Brain microvascular endothelial cell (primary cell): Measurements from ENCODE around the gene NCCRP1.

Source experiments
- DNase-seq: peaks from one replicate; pipeline ENCODE4 v3.0.0-alpha.2; 2020
- H3K27ac ChIP-seq: fragments of 250-450 bp; sonication (Bioruptor Pico); 2 replicates; pipeline ENCODE4 v1.5.1; 2020; ENCODE audit warnings: mild to moderate bottlenecking, moderate library complexity
- H3K27me3 ChIP-seq: fragments of 250-450 bp; sonication (Bioruptor Pico); replicated peaks from 2 replicates; pipeline ENCODE4 v1.5.1; 2020; ENCODE audit warnings: mild to moderate bottlenecking
- H3K36me3 ChIP-seq: fragments of 250-450 bp; sonication (Bioruptor Pico); replicated peaks from 2 replicates; pipeline ENCODE4 v1.5.1; 2020; ENCODE audit warnings: mild to moderate bottlenecking
- H3K4me3 ChIP-seq: 2 replicates; pipeline ENCODE4 v1.5.1; 2011; ENCODE audit warnings: low read depth, mild to moderate bottlenecking, control low read depth, low read length, moderate library complexity
- CTCF ChIP-seq: IDR thresholded peaks from 2 replicates; pipeline ENCODE4 v1.5.1; 2011; ENCODE audit warnings: low read depth, mild to moderate bottlenecking, moderate library complexity, low read length, control low read depth, inconsistent platforms; ENCODE audit errors: missing control alignments
- in situ Hi-C: cut with HindIII; loops from 2 replicates; pipeline ENCODE4 v1.10.0; 2017; ENCODE audit warnings: low sequenced_read_pairs, low pct_ligation_motif_present

Gene NCCRP1

DNA sequence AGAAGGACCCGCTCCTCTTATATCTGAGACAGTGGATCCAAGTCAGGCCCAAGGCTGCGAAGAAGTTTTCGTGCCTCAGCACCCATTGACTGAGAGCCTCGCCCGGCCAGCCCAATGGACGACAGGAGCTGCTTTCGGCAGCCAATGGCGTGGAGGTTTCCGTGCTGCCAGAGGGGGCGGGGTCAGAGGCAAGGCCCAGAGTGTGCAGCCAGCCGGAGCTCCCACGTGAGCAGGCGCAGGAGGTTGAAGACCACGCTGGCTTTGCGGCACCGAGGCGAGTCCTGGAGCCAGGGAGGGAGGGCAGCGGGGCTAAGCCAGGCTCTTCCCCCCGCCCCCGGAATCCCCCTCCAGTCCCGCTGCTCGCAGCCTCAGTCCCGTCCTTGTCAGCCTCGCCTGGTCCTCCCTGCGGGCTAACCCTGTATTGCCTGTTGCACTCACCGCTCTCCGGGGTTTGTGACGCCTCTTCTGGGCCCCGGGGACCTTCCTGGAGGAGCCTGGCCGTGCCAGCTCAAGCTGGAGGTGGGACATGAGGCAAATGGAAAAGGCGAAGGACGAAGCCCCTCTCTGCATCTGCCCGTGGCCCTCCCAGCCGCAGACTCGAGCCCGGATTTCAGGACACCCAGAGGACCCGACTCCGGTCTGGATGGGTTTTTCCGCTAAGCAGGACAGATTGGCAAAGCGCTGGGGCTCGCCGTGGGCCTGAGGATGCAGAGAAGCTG is 50.3 kb downstream of the NCCRP1 start:
- Histone ChIP-seq H3K27me3 (peaks cover 35% of the 10 kb centered on the region), H3K4me3 (no peak overlapping the region), H3K36me3 (no peaks in the 10 kb centered on the region), H3K27ac (no peak overlapping the region)
- in situ Hi-C loops: no loop called here
- DNase-seq: no peak
- TF ChIP-seq CTCF: no peak

DNA sequence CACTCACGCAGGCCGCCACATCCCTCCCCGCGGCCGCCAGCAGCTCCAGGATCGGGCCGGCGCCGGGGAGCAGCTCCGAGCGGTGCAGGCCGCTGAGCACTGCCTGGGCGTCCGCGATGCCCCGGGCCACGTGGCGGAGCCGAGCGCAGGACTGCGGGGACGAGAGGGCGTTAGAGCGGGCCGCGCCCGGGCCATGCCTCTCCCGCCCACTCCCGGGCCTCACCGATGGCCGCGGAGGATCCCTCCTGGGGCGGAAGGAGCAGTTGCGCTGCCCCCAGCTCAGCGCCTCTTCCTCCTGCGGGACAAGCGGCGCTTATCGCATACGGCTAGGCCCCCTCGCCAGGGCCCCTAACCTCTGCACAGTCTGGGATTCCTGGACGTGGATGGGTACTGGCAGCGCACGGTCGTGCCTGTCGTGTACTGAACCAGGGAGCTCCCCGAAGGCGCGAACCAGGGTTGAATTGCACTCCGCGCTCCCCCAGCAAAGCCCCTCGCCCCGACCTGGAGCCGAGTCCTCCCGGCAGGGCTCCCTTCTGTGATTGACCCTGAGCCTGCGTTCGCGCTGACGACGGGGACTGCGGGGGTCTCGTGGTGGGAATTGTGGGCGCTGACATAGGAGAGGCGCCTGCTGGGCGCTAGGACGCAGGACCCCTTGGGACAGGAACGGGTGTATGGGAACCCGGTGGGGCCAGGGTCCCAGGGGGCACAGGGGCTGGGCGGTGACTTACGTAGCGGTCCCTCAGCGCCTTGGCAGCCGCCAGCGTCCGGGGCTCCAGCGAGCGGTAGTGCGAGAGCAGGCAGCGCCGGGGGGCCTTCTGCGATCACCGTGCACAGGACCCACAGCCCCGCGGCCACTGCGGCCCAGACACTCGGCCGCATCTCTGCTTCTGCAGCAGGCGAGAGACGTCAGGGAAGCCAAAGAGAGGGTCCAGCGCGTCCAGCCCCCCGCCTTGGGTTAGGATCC is 51.2 kb downstream of the NCCRP1 start:
- in situ Hi-C loops: no loop called here
- peaks cover 38% of the 10 kb centered on the region for H3K27me3 ChIP-seq
- no peak for TF ChIP-seq CTCF
- DNase-seq: no peak
- no peak overlapping the region for H3K27ac ChIP-seq
- H3K4me3 ChIP-seq: no peak overlapping the region
- H3K36me3 ChIP-seq: no peaks in the 10 kb centered on the region

GRCh38 chr19:39248806-39249205 is 52.0 kb downstream of the NCCRP1 start, which contains the start of gene IFNL4:
IFNL4 (minus strand) TSS chr19:39248856.
- in situ Hi-C loops: no loop called here
- H3K4me3 ChIP-seq: no peak within 1 kb of the TSS
- TF ChIP-seq CTCF: no peak
- no peak for DNase-seq
- H3K36me3 ChIP-seq: no peaks in the 10 kb centered on the region
- H3K27me3 ChIP-seq: peaks cover 42% of the 10 kb centered on the region
- H3K27ac ChIP-seq: no peak within 1 kb of the TSS

- in situ Hi-C loops: no loop called here
- Histone ChIP-seq H3K36me3 (no peaks in the 10 kb centered on the region), H3K27me3 (peaks cover 45% of the 10 kb centered on the region), H3K27ac (no peak overlapping the region), H3K4me3 (no peak overlapping the region)
- DNase-seq: no peak
- TF ChIP-seq CTCF: no peak
Measured at GRCh38 chr19:39251081-39251480, 54.3 kb downstream of the NCCRP1 start.
